ENCODE results near the gene ZNF254. TPM values are rescaled to one million over a fixed set of nuclear protein-coding genes. Genes with fewer than 3 reads are reported as not detected.

ZNF254 gene
- total and polyA plus RNA-seq, 10 of the 15 experiments (the other 5 are each of a cell fraction or from before 2014, with no cell fraction given) = 1.5 to 15.7 (median 8.5) TPM

- TF ChIP-seq, protein P1, sequence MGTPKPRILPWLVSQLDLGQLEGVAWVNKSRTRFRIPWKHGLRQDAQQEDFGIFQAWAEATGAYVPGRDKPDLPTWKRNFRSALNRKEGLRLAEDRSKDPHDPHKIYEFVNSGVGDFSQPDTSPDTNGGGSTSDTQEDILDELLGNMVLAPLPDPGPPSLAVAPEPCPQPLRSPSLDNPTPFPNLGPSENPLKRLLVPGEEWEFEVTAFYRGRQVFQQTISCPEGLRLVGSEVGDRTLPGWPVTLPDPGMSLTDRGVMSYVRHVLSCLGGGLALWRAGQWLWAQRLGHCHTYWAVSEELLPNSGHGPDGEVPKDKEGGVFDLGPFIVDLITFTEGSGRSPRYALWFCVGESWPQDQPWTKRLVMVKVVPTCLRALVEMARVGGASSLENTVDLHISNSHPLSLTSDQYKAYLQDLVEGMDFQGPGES (IDR thresholded peaks at IDR 0.05) = no peak
Observed at GRCh38 chr19:24054044-24054935, 32.7 kb upstream of the ZNF254 start (continued).

DNA sequence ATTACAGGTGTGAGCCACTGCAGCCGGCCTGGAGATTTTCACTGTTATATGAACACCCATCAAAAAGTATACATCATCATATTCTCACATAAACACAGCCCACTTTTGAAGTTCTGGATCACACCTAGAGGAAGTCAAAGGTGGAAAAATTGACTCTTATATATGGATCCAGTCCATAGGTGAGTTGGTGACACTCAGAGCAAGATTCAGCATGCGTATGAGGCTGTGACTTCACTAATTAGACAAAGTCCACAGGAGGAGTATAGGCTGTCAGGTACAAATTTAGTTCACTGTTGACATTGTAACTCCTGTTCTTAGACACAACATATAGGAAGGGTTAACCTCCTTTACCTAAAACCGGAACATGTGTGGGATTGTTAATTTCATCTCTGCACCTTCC lies 31.4 kb upstream of the ZNF254 start:
- FAIRE-seq = no peak
- ChIA-PET POLR2A (no interaction called here), SMC1A (ENCODE audit: uncharacterized antibody, unreplicated experiment) (no interaction called here), CTCF (no interaction called here), RAD21 (ENCODE audit: unreplicated experiment) (no interaction called here)
- Histone ChIP-seq H2AFZ (ENCODE audit: control insufficient read depth, low read depth, low read length) (no peak overlapping the region), H3K27me3 (replicated peaks in 1 of 2; ENCODE audit: control insufficient read depth in 2 of 2, insufficient read depth in 2 of 2, low read length in 1 of 2) (no peaks in the 10 kb centered on the region), H3K9me3 (replicated peaks; ENCODE audit: control insufficient read depth, insufficient read depth, low read length) (no peaks in the 10 kb centered on the region), H3K4me2 (ENCODE audit: control insufficient read depth, insufficient read depth) (no peak overlapping the region), H3K4me3 (no peak overlapping the region), H3K79me2 (ENCODE audit: control insufficient read depth, insufficient read depth, low read length) (no peaks in the 10 kb centered on the region), H3K4me1 (ENCODE audit: control insufficient read depth, insufficient read depth, low read length) (no peaks in the 10 kb centered on the region), H3K9ac (ENCODE audit: control insufficient read depth, insufficient read depth, low read length) (no peak overlapping the region), H3K36me3 (ENCODE audit: control insufficient read depth in 2 of 2, insufficient read depth in 2 of 2, low read length in 1 of 2) (peaks cover 0 to 5% of the 10 kb centered on the region in 2 experiments; a peak in 2 of 4 replicates), H3K27ac (ENCODE audit: control insufficient read depth, insufficient read depth) (no peak overlapping the region), H4K20me1 (ENCODE audit: control insufficient read depth, insufficient read depth) (no peaks in the 10 kb centered on the region)
- 82% methylated on average over 3 of the region's 3 CpGs for WGBS (ENCODE audit: insufficient coverage, insufficient replicate concordance, low lambda C conversion rate, missing lambda C conversion rate)
- DNase-seq (ENCODE audit: low read depth, low spot score) = no peak
- intact Hi-C loops (cut with micrococcal nuclease; ENCODE audit: unreplicated experiment) = no loop called here
- no peak for ATAC-seq
- BruUV-seq (replicated peaks) = no TSS peak
- in situ Hi-C loops (cut with MboI) = no loop called here
- TF ChIP-seq, protein P2, sequence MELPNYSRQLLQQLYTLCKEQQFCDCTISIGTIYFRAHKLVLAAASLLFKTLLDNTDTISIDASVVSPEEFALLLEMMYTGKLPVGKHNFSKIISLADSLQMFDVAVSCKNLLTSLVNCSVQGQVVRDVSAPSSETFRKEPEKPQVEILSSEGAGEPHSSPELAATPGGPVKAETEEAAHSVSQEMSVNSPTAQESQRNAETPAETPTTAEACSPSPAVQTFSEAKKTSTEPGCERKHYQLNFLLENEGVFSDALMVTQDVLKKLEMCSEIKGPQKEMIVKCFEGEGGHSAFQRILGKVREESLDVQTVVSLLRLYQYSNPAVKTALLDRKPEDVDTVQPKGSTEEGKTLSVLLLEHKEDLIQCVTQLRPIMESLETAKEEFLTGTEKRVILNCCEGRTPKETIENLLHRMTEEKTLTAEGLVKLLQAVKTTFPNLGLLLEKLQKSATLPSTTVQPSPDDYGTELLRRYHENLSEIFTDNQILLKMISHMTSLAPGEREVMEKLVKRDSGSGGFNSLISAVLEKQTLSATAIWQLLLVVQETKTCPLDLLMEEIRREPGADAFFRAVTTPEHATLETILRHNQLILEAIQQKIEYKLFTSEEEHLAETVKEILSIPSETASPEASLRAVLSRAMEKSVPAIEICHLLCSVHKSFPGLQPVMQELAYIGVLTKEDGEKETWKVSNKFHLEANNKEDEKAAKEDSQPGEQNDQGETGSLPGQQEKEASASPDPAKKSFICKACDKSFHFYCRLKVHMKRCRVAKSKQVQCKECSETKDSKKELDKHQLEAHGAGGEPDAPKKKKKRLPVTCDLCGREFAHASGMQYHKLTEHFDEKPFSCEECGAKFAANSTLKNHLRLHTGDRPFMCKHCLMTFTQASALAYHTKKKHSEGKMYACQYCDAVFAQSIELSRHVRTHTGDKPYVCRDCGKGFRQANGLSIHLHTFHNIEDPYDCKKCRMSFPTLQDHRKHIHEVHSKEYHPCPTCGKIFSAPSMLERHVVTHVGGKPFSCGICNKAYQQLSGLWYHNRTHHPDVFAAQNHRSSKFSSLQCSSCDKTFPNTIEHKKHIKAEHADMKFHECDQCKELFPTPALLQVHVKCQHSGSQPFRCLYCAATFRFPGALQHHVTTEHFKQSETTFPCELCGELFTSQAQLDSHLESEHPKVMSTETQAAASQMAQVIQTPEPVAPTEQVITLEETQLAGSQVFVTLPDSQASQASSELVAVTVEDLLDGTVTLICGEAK (IDR thresholded peaks at IDR 0.05; ENCODE audit: borderline replicate concordance) = no peak
- TF ChIP-seq CBX3 (IDR thresholded peaks at IDR 0.05; ENCODE audit: borderline replicate concordance, low read depth) (no peak), WRNIP1 (IDR thresholded peaks at IDR 0.05; ENCODE audit: borderline replicate concordance, low read depth, low read length) (no peak), KDM1A (IDR thresholded peaks at IDR 0.05; ENCODE audit: borderline replicate concordance) (no peak)
- TF ChIP-seq, protein P3, sequence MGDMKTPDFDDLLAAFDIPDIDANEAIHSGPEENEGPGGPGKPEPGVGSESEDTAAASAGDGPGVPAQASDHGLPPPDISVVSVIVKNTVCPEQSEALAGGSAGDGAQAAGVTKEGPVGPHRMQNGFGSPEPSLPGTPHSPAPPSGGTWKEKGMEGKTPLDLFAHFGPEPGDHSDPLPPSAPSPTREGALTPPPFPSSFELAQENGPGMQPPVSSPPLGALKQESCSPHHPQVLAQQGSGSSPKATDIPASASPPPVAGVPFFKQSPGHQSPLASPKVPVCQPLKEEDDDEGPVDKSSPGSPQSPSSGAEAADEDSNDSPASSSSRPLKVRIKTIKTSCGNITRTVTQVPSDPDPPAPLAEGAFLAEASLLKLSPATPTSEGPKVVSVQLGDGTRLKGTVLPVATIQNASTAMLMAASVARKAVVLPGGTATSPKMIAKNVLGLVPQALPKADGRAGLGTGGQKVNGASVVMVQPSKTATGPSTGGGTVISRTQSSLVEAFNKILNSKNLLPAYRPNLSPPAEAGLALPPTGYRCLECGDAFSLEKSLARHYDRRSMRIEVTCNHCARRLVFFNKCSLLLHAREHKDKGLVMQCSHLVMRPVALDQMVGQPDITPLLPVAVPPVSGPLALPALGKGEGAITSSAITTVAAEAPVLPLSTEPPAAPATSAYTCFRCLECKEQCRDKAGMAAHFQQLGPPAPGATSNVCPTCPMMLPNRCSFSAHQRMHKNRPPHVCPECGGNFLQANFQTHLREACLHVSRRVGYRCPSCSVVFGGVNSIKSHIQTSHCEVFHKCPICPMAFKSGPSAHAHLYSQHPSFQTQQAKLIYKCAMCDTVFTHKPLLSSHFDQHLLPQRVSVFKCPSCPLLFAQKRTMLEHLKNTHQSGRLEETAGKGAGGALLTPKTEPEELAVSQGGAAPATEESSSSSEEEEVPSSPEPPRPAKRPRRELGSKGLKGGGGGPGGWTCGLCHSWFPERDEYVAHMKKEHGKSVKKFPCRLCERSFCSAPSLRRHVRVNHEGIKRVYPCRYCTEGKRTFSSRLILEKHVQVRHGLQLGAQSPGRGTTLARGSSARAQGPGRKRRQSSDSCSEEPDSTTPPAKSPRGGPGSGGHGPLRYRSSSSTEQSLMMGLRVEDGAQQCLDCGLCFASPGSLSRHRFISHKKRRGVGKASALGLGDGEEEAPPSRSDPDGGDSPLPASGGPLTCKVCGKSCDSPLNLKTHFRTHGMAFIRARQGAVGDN (IDR thresholded peaks at IDR 0.05) = no peak
- TF ChIP-seq, protein P4, sequence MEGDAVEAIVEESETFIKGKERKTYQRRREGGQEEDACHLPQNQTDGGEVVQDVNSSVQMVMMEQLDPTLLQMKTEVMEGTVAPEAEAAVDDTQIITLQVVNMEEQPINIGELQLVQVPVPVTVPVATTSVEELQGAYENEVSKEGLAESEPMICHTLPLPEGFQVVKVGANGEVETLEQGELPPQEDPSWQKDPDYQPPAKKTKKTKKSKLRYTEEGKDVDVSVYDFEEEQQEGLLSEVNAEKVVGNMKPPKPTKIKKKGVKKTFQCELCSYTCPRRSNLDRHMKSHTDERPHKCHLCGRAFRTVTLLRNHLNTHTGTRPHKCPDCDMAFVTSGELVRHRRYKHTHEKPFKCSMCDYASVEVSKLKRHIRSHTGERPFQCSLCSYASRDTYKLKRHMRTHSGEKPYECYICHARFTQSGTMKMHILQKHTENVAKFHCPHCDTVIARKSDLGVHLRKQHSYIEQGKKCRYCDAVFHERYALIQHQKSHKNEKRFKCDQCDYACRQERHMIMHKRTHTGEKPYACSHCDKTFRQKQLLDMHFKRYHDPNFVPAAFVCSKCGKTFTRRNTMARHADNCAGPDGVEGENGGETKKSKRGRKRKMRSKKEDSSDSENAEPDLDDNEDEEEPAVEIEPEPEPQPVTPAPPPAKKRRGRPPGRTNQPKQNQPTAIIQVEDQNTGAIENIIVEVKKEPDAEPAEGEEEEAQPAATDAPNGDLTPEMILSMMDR (IDR thresholded peaks at IDR 0.05 in 2 of 3, conservative IDR thresholded peaks at IDR 0.05 in 1 of 3; ENCODE audit: control insufficient read depth in 2 of 3, extremely low read depth in 1 of 3, insufficient read depth in 1 of 3, low read depth in 3 of 3, low read length in 3 of 3) = no peak
